SJSA1 (cell line): ENCODE measurements around the gene CTNNA3. TPM values are rescaled to one million over a fixed set of nuclear protein-coding genes. Genes with fewer than 3 reads are reported as not detected.

Experiments used
- DNase-seq, 2 experiments: peaks; one replicate each; pipeline ENCODE4 v3.0.0-alpha.2; 2015 to 2020; ENCODE audit warnings: low spot score in 2 of 2, low read depth in 1 of 2
- H3K27ac ChIP-seq: fragments of 250-450 bp; sonication (Bioruptor Pico); 2 replicates; pipeline ENCODE4 v1.5.1; 2020; ENCODE audit warnings: mild to moderate bottlenecking, moderate library complexity
- H3K27me3 ChIP-seq: fragments of 250-450 bp; sonication (Bioruptor Pico); replicated peaks from 2 replicates; pipeline ENCODE4 v1.5.1; 2020; ENCODE audit warnings: mild to moderate bottlenecking, moderate library complexity
- H3K36me3 ChIP-seq: fragments of 250-450 bp; sonication (Bioruptor Pico); 2 replicates; pipeline ENCODE4 v1.5.1; 2020; ENCODE audit warnings: mild to moderate bottlenecking
- H3K4me1 ChIP-seq: fragments of 250-450 bp; sonication (Bioruptor Pico); replicated peaks from 2 replicates; pipeline ENCODE4 v1.6.1; 2021; ENCODE audit warnings: mild to moderate bottlenecking
- H3K4me3 ChIP-seq: fragments of 250-450 bp; sonication (Bioruptor Pico); 2 replicates; pipeline ENCODE4 v1.5.1; 2020; ENCODE audit warnings: mild to moderate bottlenecking
- H3K9me3 ChIP-seq: fragments of 250-450 bp; sonication (Bioruptor Pico); replicated peaks from 2 replicates; pipeline ENCODE4 v1.5.1; 2020; ENCODE audit warnings: mild to moderate bottlenecking
- total RNA-seq: library from RNA; depleted of rRNA; stranded (reverse); fragments of >200 nt; shearing (Covaris generic); gene quantifications from 2 replicates; pipeline ENCODE4 v1.2.3, GENCODE V29; 2014

CTNNA3 gene
- total RNA-seq, 1 experiment from 2014 or later, result 0.18 TPM

DNA sequence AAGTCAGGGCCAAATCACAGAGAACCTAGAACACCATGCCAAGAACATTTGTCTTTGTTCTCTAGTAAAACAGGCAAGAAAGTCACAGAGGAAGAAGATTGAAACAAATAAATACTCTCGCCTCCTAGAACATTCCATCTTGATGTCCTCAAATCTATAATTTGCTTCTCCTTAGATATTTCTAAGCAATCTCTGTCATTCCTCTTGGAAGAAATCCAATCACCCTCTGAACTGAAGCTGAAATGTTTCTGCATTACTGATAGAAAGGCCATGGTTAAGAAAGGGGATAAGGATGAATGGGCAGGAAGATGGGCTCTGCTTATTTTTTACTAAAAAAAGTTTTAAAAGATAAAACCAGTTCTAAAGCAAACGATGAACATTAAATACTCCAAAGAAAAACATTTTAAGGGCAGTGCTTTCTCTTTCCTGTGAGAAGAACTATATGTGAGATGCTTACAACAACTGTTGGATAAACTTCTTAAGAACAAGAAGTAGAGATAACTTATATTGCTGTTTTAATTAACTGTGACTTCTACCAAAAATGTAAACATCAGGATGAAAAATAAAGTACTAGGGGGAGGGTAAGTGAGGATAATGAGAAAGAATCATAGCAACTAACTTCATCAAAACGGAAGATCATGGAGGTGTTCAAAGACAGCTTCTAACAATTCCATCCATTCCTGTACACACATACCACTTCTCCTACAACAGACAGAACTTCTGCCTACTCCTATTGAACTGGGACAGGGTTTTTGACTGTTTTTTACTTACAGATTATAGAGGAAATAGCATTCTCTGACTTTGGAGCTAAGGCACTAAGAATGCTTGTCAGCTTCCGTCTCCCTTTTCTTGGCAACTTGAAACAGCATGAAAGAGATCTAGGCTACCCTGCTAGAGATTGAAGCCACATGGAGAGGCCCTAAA is 923.2 kb downstream of the CTNNA3 start:
- no peak for DNase-seq
- Histone ChIP-seq H3K27me3 (no peaks in the 10 kb centered on the region), H3K36me3 (no peaks in the 10 kb centered on the region), H3K4me1 (no peaks in the 10 kb centered on the region), H3K9me3 (no peaks in the 10 kb centered on the region), H3K27ac (no peak overlapping the region), H3K4me3 (no peak overlapping the region)

DNA sequence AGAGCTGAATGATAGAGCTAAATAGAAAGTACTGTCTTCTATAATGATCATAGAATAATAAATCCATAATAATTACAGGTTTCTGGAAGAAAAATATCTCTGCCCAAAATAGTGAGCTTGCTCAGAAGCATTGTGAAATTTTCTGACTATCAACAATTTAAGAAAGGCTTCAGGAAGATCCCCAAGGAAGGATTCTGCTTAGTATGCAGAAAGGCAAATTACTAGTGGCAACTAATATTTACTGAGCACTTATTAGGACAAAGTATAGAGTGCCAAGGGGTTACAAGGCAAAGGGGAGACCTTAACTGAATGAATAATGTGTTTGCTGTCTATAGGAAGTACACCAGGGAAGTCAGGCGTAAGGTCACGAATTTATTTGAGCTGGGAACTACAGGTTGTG is 928.3 kb downstream of the CTNNA3 start:
- Histone ChIP-seq H3K27ac (no peak overlapping the region), H3K4me3 (no peak overlapping the region), H3K9me3 (no peaks in the 10 kb centered on the region), H3K36me3 (no peaks in the 10 kb centered on the region), H3K27me3 (no peaks in the 10 kb centered on the region), H3K4me1 (no peaks in the 10 kb centered on the region)
- no peak for DNase-seq

DNA sequence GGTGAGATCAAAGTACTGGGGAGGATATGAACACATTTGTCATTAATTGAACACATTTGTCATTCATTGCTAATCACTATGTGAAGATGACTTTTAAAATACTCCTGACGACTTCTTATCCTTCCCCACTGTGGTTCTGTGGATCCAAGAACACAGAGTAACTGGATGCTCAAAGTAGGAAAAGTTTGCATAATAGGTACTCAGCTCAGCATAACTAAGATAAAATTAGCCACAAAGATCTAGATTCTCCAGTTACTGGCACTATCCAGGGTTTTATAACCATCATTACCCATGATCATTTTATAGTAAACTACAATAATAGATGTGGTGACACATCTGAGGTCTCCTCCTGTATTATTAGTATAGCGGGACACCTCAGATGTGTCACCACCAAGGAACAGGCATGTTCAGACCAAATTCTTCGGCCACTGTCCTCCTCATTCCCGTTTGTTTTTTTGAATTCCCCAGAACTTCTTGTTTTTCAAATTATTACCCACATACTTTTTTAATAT is 933.7 kb downstream of the CTNNA3 start:
- Histone ChIP-seq H3K9me3 (no peaks in the 10 kb centered on the region), H3K27ac (no peak overlapping the region), H3K27me3 (no peaks in the 10 kb centered on the region), H3K4me1 (no peaks in the 10 kb centered on the region), H3K4me3 (no peak overlapping the region), H3K36me3 (no peaks in the 10 kb centered on the region)
- DNase-seq, result no peak

DNA sequence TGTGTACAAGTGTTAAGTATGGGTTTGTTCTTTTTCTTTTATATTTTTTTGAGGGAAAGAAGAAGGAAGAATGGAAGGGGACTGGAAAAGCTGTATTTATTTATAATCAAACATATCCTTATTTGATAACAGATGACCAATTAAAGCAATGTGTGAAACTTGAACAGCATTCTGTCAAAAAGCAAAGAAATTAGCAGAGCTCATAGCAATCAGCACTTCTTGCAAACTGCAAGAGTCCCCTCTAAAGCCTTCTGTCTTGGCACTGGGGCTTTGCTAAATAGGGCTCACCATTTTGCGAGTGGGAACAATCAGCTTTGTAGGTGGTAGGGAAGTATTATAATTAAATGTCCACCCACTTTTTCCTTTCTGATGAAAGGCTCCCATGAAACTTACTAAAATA is 935.1 kb downstream of the CTNNA3 start:
- Histone ChIP-seq H3K4me3 (no peak overlapping the region), H3K36me3 (no peaks in the 10 kb centered on the region), H3K9me3 (no peaks in the 10 kb centered on the region), H3K27ac (no peak overlapping the region), H3K27me3 (no peaks in the 10 kb centered on the region), H3K4me1 (no peaks in the 10 kb centered on the region)
- no peak for DNase-seq

DNA sequence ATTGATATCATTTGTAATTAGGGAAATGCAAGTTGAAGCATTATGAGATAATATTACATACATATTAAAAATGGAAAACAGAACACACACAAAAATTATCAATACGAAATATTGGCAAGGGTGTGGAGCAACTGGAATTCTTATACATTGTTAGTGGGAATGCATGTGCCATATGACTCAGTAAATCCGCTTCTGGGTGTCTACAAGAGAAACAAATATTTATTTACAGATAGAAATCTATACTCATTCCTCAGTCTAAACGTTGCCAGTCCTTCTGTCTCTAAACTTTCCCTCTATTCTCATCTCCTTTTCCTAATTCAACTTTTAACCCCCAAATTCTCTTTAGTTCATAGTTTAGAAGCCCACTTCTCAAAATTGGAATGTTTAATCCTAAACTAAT is 940.5 kb downstream of the CTNNA3 start:
- H3K36me3 ChIP-seq, result no peaks in the 10 kb centered on the region
- no peaks in the 10 kb centered on the region for H3K9me3 ChIP-seq
- H3K4me1 ChIP-seq, result no peaks in the 10 kb centered on the region
- H3K4me3 ChIP-seq, result no peak overlapping the region
- DNase-seq, result no peak
- no peaks in the 10 kb centered on the region for H3K27me3 ChIP-seq
- H3K27ac ChIP-seq, result no peak overlapping the region

DNA sequence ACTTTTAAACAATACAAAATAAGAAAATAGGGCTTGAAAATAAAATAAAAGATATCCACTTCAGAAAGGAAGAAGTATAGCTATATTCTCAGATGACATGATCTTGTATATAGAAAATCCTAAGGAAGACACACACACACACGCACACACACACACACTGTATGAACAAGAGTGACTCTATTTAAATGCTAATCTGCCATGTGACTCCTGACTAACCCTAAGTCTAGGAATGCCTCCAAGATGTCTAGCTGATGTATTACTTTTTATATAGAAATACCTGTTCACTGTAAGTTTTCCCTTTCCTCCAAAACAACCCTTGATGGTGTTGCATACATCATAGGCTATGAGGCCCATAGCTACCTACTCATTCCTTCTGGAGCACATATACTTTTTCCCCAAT is 943.3 kb downstream of the CTNNA3 start:
- Histone ChIP-seq H3K4me3 (no peak overlapping the region), H3K9me3 (no peaks in the 10 kb centered on the region), H3K27ac (no peak overlapping the region), H3K36me3 (no peaks in the 10 kb centered on the region), H3K4me1 (no peaks in the 10 kb centered on the region), H3K27me3 (no peaks in the 10 kb centered on the region)
- no peak for DNase-seq

DNA sequence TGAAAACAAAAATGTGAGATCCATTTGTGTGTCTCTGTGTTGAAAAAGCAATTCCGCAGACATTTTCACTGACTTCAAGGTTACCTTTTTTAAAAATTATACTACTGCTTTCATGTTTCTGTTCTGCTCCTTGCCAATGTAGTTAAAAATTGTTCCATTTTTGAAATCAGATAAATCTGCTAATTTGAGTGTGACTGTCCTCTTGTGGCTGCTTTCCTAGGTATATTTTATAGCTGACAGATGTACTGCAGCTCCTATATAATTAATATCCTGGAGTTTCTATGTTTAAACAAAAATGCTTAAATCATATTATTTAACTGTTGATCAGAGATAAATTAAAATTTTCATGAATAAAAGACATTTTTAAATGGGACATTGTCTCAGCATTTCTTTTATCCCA is 947.8 kb downstream of the CTNNA3 start:
- DNase-seq, result no peak
- H3K4me3 ChIP-seq, result no peak overlapping the region
- H3K36me3 ChIP-seq, result no peaks in the 10 kb centered on the region
- no peaks in the 10 kb centered on the region for H3K9me3 ChIP-seq
- H3K27me3 ChIP-seq, result no peaks in the 10 kb centered on the region
- no peak overlapping the region for H3K27ac ChIP-seq
- H3K4me1 ChIP-seq, result no peaks in the 10 kb centered on the region

DNA sequence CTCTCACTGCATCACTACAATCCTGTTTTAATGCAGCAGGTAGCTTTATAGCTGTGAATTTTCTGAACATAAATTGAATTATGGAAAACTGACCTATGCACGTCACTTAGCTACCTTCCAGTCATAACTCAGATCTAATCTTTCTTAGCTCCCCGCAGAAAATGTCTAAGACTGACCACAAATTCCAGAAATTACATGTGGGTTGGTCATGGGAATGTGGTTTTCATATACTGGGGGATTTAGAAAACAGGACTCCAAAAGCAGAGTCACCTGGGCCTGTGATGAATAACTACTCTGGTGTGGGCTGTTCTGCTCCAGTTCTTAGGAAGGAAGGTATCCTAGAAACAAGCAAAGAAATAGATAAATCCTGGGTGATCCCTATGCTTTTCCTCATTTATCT is 948.5 kb downstream of the CTNNA3 start:
- no peak overlapping the region for H3K27ac ChIP-seq
- H3K9me3 ChIP-seq, result no peaks in the 10 kb centered on the region
- no peak for DNase-seq

DNA sequence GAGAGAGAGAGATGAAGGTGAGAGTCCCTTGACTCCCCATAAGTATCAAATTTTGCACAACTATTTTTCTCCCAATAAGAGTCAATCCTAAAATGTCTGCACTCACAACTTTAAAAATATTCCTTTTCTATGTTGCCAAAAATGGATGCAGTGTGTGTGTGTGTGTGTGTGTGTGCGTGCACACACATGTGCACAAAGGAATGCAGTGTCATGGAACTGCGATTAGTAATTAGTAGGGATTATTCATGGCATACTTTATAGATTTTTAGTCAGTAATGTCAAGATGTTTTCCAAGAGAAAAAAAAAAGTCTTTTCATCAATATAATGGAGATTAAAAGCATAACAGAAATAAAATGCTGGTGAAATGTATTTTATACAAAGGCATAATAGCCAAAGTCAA is 949.3 kb downstream of the CTNNA3 start:
- H3K27me3 ChIP-seq, result no peaks in the 10 kb centered on the region
- no peak overlapping the region for H3K4me3 ChIP-seq
- H3K36me3 ChIP-seq, result no peaks in the 10 kb centered on the region
- no peaks in the 10 kb centered on the region for H3K9me3 ChIP-seq
- H3K4me1 ChIP-seq, result no peaks in the 10 kb centered on the region
- DNase-seq, result no peak
- no peak overlapping the region for H3K27ac ChIP-seq

More for the DNA sequence above, 948.5 kb downstream of the CTNNA3 start:
- no peaks in the 10 kb centered on the region for H3K4me1 ChIP-seq
- no peak overlapping the region for H3K4me3 ChIP-seq
- no peaks in the 10 kb centered on the region for H3K36me3 ChIP-seq
- no peaks in the 10 kb centered on the region for H3K27me3 ChIP-seq

DNA sequence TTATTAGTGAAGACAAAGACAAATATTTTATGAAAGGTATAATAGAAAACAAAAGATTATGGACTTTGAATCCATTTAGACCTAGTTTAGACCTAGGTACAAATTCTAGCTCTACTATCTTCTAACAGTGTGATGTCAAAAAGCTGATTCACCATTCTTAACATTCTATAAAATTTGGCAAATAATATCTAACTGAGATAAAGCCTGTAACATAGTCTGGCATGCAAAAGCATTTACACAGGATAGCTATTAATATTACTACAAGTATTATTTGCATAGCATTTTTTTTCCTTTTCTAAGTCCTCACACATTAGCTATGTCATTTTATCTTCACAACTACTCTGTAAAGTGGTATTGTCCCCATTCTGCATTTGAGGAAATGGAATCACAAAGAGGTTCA is 949.7 kb downstream of the CTNNA3 start:
- no peak overlapping the region for H3K4me3 ChIP-seq

DNA sequence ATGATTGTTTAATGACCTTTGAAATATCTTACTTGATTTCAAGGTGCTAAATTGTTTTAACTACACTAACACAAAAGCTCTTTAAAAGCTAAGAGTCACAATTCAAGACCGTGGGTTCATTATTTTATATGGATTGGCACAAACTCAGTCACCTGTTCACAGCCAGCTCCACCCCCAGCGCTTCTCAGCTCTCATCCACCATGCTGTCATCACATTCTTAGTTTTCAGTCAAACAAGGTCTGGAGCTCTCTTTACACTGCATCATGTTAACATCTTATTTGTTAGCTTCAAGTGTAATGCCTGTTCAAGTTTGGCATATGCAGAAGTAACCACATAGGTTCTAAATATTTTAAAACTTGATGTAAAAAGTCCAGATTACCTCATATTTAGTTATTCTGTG is 951.1 kb downstream of the CTNNA3 start:
- H3K27me3 ChIP-seq, result no peaks in the 10 kb centered on the region
- DNase-seq, result no peak
- no peaks in the 10 kb centered on the region for H3K9me3 ChIP-seq
- H3K4me1 ChIP-seq, result no peaks in the 10 kb centered on the region
- no peak overlapping the region for H3K4me3 ChIP-seq
- no peaks in the 10 kb centered on the region for H3K36me3 ChIP-seq
- H3K27ac ChIP-seq, result no peak overlapping the region

More for the DNA sequence above, 949.7 kb downstream of the CTNNA3 start:
- Histone ChIP-seq H3K27ac (no peak overlapping the region), H3K4me1 (no peaks in the 10 kb centered on the region), H3K36me3 (no peaks in the 10 kb centered on the region), H3K27me3 (no peaks in the 10 kb centered on the region), H3K9me3 (no peaks in the 10 kb centered on the region)
- DNase-seq, result no peak

DNA sequence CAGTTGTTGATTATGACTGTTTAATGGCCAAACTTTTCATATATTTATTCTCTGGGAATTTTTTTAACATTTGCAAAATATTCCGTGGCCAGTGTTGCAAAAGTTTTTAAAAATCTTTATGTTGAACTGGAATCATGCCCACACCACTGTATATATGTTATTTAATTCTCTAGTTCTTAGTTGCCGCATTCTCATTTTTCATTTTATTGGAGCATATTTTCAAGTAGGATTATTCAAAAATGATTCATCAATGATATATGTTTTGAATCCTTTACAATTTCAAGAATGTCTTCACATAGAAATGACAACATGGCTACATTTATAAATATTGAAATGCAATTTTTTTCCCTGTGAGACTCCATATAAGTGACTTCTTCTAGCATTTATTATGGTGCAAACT is 958.8 kb downstream of the CTNNA3 start:
- H3K9me3 ChIP-seq, result no peaks in the 10 kb centered on the region
- no peak overlapping the region for H3K27ac ChIP-seq
- no peaks in the 10 kb centered on the region for H3K36me3 ChIP-seq
- DNase-seq, result no peak
- H3K27me3 ChIP-seq, result no peaks in the 10 kb centered on the region
- H3K4me1 ChIP-seq, result no peaks in the 10 kb centered on the region
- no peak overlapping the region for H3K4me3 ChIP-seq

DNA sequence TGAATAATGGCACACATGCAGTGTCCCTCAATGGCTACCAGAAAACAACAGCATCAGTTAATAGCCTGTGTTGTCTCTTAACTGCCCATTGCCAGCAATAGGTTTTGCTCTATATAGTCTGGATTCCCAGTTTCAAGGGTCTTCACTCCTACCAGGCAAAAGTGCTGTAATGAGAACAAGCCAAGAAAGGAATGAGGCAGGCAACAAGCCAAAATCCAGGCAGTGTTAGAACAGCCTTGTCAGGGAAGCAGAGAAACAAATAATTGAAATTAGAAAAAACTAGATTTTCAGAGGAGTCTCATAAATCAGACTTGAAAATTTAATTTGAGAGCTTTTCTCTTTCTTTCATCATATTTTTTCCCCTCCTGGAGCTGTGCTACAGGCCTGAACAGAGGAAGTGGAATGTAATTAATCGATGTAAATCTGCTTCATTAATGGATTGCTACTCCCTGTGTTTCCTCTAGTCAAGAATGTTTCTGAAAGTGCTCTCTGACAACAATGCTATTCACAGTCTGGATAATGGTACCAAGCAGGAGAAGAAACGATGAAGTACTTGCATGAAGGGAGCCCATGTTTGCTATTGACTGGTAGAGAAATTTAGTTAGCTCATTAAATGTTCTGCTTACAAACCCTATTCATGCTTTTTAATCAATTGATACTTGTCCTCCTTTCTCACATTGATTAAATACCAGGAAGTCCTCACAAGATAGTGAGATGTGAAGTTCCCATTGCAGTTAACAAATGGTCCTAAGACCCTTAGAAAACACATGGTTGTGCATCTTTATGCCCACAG is 972.2 kb downstream of the CTNNA3 start:
- H3K4me1 ChIP-seq, result no peaks in the 10 kb centered on the region
- H3K27ac ChIP-seq, result no peak overlapping the region
- no peaks in the 10 kb centered on the region for H3K36me3 ChIP-seq
- H3K4me3 ChIP-seq, result no peak overlapping the region
- H3K9me3 ChIP-seq, result no peaks in the 10 kb centered on the region
- DNase-seq, result no peak
- no peaks in the 10 kb centered on the region for H3K27me3 ChIP-seq

DNA sequence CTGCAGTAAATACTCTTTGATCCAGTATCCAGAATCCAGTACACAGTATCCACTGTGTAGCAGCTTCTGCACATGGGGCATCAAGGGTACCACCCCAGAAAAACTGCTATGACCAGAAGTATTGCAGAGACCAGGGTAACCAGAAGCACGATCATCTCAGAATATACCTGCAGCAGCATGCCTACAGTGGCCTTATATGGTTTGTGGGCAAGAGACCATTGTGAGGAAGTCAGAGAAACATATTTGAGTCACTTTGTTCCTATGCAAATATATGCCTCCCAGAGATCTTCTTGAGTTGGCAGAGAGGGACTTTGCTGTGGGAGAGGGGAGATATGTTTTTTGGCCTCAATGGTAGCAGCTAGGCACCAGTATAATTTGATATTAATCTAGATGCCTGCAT is 976.5 kb downstream of the CTNNA3 start:
- H3K36me3 ChIP-seq, result no peaks in the 10 kb centered on the region
- no peak overlapping the region for H3K27ac ChIP-seq
- H3K4me1 ChIP-seq, result no peaks in the 10 kb centered on the region
- H3K4me3 ChIP-seq, result no peak overlapping the region
- H3K27me3 ChIP-seq, result no peaks in the 10 kb centered on the region
- no peaks in the 10 kb centered on the region for H3K9me3 ChIP-seq
- DNase-seq, result no peak
